GM12872 (cell line): ENCODE data around the gene LRCH3.

Experiments
- CTCF ChIP-seq: IDR thresholded peaks from 3 replicates; pipeline ENCODE4 v1.5.1; 2011; ENCODE audit warnings: low read depth, mild to moderate bottlenecking, low read length, moderate library complexity; ENCODE audit not compliant: insufficient read depth

The LRCH3 gene

GRCh38 chr3:197907196-197907595, 116.1 kb downstream of the LRCH3 start:
- TF ChIP-seq CTCF, result no peak

- TF ChIP-seq CTCF, result no peak
These were observed 118.1 kb downstream of the LRCH3 start for GRCh38 chr3:197908957-197909701.

- no peak for TF ChIP-seq CTCF
These were observed 121.9 kb downstream of the LRCH3 start for GRCh38 chr3:197912741-197913476.

- no peak for TF ChIP-seq CTCF
These were observed 122.8 kb downstream of the LRCH3 start for GRCh38 chr3:197913641-197914380.

GRCh38 chr3:197926418-197926817, 135.4 kb downstream of the LRCH3 start:
- TF ChIP-seq CTCF, result peak; percentile 49; the same call in 2 of the 3 replicates

DNA sequence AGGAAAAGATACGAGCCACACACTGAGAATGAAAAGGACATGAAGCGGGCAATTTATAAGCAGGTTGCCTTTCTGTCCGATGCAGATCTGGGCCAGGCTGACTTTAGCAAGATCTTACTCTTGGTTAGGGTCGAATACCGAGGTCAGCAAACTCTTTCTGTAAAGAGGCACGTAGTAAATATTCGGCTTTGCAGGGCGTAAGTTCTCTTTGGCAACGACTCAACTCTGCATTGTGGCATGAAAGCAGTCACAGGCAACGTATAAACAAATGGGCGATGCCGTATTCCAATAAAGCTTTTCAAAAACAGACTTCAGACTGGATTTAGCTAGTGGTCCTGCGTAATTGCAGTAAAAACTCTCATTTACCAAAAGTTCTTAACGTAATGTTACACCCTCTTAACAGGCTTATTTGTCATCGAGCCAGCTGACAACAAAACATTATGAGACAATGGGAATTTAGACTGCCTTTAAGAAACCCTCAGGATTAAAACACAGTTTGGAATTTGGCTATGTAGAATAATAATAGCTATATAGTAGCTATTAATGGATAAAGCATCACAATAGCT, 145.8 kb downstream of the LRCH3 start:
- TF ChIP-seq CTCF, result no peak
